Gastrocnemius medialis (tissue), 4 donors: ENCODE data around the gene RNF220. TPM values are rescaled to one million over a fixed set of nuclear protein-coding genes. Genes with fewer than 3 reads are reported as not detected.

ENCODE experiments used
- ATAC-seq, 2 donors: fragments of 150-250 bp; one replicate each; pipeline ENCODE4 v1.9.1; 2016
- DNase-seq, 2 donors: peaks; one replicate each; pipeline ENCODE4 v3.0.0-alpha.2; 2019
- H3K27ac ChIP-seq, 4 donors: fragments of 200-600 bp; sonication (generic); 1 replicate in 1 of 4; 2 replicates in 3 of 4; pipeline ENCODE4 v1.5.1; 2016 to 2018; ENCODE audit warnings: mild to moderate bottlenecking in 2 of 4, moderate library complexity in 1 of 4
- H3K27me3 ChIP-seq, 3 donors: fragments of 200-600 bp; sonication (generic) in 2 of 3; 1 replicate in 1 of 3; 2 replicates in 2 of 3; pipeline versions ENCODE4 v1.5.1 to v1.6.0; 2016 to 2019; ENCODE audit warnings: mild to moderate bottlenecking in 1 of 3, moderate library complexity in 1 of 3
- H3K36me3 ChIP-seq, 2 donors: fragments of 200-600 bp; sonication (generic) in 1 of 2; one replicate each; pipeline ENCODE4 v1.5.1; 2017 to 2018
- H3K4me1 ChIP-seq, 2 donors: fragments of 200-600 bp; sonication (generic) in 1 of 2; one replicate each; pipeline ENCODE4 v1.5.1; 2016 to 2017; ENCODE audit warnings: mild to moderate bottlenecking in 2 of 2
- H3K4me3 ChIP-seq, 4 donors: fragments of 200-600 bp; sonication (generic) in 3 of 4; 1 replicate in 1 of 4; 2 replicates in 3 of 4; pipeline ENCODE4 v1.5.1; 2016 to 2019; ENCODE audit warnings: mild to moderate bottlenecking in 2 of 4
- H3K9me3 ChIP-seq, 3 donors: fragments of 200-600 bp; sonication (generic) in 2 of 3; 1 replicate in 1 of 3; 2 replicates in 2 of 3; pipeline ENCODE4 v1.5.1; 2016 to 2019
- POLR2A ChIP-seq, 2 donors: fragments of 450-650 bp; IDR thresholded peaks; one replicate each; pipeline ENCODE4 v1.6.1; 2017; ENCODE audit warnings: antibody characterized with exemption in 2 of 2, mild to moderate bottlenecking in 2 of 2, moderate library complexity in 2 of 2
- in situ Hi-C, 4 donors: fragments of 200-750 bp; cut with MboI; loops; one replicate each; pipeline versions ENCODE4 v1.15.0 to v1.8.0; 2017; ENCODE audit warnings: low sequenced_read_pairs in 4 of 4
- intact Hi-C: fragments of 100-400 bp; cut with DNase I; formaldehyde crosslinking; loops from one replicate; pipeline ENCODE4 v1.15.1; 2023; ENCODE audit warnings: low total_unique reads
- total RNA-seq, 4 donors: library from RNA; depleted of rRNA; stranded (reverse); fragments of >200 nt; gene quantifications; one replicate each; pipeline versions ENCODE4 v1.1.0 to v1.2.3, GENCODE V29; 2016
- TF ChIP-seq, protein P1 (sequence below), 5 experiments: fragments of 450-650 bp in 3 of 5; fragments of 200-600 bp in 2 of 5; sonication (generic) in 2 of 5; IDR thresholded peaks in 4 of 5; conservative IDR thresholded peaks in 1 of 5; 1 replicate in 4 of 5; 2 replicates in 1 of 5; pipeline ENCODE4 v1.5.1; 2016 to 2019; ENCODE audit warnings: antibody characterized with exemption in 5 of 5, mild to moderate bottlenecking in 3 of 5, moderate library complexity in 3 of 5

The RNF220 gene
- total RNA-seq, 4 donors from 2014 or later, result 91.2 to 172 (median 128) TPM

DNA sequence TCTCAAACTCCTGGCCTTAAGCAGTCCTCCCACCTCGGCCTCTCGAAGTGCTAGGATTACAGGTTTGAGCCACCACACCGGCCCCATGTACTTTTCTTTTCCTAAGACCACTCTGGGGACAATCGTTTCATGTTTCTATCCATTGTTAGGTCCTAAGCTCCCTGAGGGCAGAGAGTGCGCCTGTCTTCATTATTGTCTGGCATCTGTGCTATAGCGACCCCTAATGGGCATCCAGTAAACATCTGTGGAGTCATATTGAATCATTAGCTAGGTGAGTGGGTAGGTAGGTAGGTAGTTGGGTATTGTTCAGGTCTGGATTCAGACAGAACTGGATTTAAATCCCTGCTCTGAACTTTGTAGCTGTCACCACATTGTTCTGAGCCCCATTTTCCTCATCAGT is 203.1 kb downstream of the RNF220 start:
- no peaks in the 10 kb centered on the region for H3K36me3 ChIP-seq
- in situ Hi-C loops, result loop anchor here in 3 of 4 donors (5.0 to 10.0 kb wide), 2 partner anchors 44 to 47 kb away; no protein-coding TSS in a partner anchor
- no peaks in the 10 kb centered on the region for H3K9me3 ChIP-seq
- H3K27me3 ChIP-seq, result no peaks in the 10 kb centered on the region
- no peak overlapping the region for H3K27ac ChIP-seq
- H3K4me3 ChIP-seq, result no peak overlapping the region
- no peak for DNase-seq
- peaks cover 0 to 5% of the 10 kb centered on the region in 2 donors for H3K4me1 ChIP-seq
- no peak for ATAC-seq
- TF ChIP-seq, protein P1, sequence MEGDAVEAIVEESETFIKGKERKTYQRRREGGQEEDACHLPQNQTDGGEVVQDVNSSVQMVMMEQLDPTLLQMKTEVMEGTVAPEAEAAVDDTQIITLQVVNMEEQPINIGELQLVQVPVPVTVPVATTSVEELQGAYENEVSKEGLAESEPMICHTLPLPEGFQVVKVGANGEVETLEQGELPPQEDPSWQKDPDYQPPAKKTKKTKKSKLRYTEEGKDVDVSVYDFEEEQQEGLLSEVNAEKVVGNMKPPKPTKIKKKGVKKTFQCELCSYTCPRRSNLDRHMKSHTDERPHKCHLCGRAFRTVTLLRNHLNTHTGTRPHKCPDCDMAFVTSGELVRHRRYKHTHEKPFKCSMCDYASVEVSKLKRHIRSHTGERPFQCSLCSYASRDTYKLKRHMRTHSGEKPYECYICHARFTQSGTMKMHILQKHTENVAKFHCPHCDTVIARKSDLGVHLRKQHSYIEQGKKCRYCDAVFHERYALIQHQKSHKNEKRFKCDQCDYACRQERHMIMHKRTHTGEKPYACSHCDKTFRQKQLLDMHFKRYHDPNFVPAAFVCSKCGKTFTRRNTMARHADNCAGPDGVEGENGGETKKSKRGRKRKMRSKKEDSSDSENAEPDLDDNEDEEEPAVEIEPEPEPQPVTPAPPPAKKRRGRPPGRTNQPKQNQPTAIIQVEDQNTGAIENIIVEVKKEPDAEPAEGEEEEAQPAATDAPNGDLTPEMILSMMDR (IDR thresholded peaks at IDR 0.05 in 4 of 5, conservative IDR thresholded peaks at IDR 0.05 in 1 of 5), result no peak
- no peak for TF ChIP-seq POLR2A (IDR thresholded peaks at IDR 0.05)
- intact Hi-C loops, result no loop called here

GRCh38 chr1:44609412-44609767 is 204.3 kb downstream of the RNF220 start:
- Histone ChIP-seq H3K4me1 (no peaks in the 10 kb centered on the region), H3K4me3 (no peak overlapping the region), H3K36me3 (no peaks in the 10 kb centered on the region), H3K9me3 (no peaks in the 10 kb centered on the region), H3K27ac (no peak overlapping the region), H3K27me3 (no peaks in the 10 kb centered on the region)
- in situ Hi-C loops (loop anchor here in 3 of 4 donors (5.0 to 10.0 kb wide), 2 partner anchors 43 to 45 kb away; no protein-coding TSS in a partner anchor), intact Hi-C loops (loop anchor here (1.0 kb wide), 1 partner anchor 44 kb away; no protein-coding TSS in a partner anchor)
- ATAC-seq (peak; percentile 62 to 91), DNase-seq (peak; percentile 23 to 57)
- TF ChIP-seq POLR2A (IDR thresholded peaks at IDR 0.05), result no peak
- TF ChIP-seq, protein P1 (IDR thresholded peaks at IDR 0.05 in 4 of 5, conservative IDR thresholded peaks at IDR 0.05 in 1 of 5), result peak; percentile 62 to 87 (median 79)

- H3K36me3 ChIP-seq, result no peaks in the 10 kb centered on the region
- H3K4me3 ChIP-seq, result no peak overlapping the region
- H3K4me1 ChIP-seq, result no peaks in the 10 kb centered on the region
- TF ChIP-seq, protein P1 (IDR thresholded peaks at IDR 0.05 in 4 of 5, conservative IDR thresholded peaks at IDR 0.05 in 1 of 5), result peak in 1 of 5 experiments; percentile 11
- TF ChIP-seq POLR2A (IDR thresholded peaks at IDR 0.05), result no peak
- H3K27me3 ChIP-seq, result no peaks in the 10 kb centered on the region
- DNase-seq, result no peak
- H3K27ac ChIP-seq, result no peak overlapping the region
- ATAC-seq, result no peak
- H3K9me3 ChIP-seq, result no peaks in the 10 kb centered on the region
- intact Hi-C loops (loop anchor here (1.0 kb wide), 1 partner anchor 43 kb away; no protein-coding TSS in a partner anchor), in situ Hi-C loops (loop anchor here (5.0 to 10.0 kb wide), 2 partner anchors 42 to 45 kb away; no protein-coding TSS in a partner anchor)
Observed at GRCh38 chr1:44609768-44610526, 204.9 kb downstream of the RNF220 start.

DNA sequence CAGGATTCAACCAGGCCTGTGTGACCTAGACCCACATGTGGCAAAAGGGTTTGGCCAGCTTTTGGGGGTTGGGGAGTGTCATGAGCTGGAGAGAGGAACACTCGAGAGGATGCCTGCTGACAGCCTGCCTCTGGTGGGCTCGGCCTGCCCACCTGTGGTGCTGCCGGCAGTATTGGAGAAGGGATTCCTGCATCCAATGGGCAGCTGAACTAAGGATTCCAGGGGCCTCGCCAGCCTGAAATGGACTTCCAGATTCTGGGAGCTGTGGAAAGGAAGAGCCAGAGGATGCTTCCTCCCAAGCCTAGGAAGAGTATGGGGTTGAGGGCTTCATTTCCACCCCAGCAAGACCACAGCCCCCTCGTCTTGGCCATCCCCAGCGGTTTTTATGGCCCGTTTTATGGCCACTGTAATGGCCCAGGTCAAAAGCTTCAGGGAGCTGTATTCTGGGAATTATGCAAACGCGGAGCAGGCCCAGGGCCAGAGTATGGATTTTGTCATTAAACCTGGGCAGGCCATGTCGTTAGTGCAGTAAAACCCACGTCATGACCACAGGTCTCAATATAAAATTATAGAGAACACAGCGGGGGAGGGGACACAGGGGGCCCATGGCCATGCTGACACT is 205.6 kb downstream of the RNF220 start:
- no peak for TF ChIP-seq POLR2A (IDR thresholded peaks at IDR 0.05)
- TF ChIP-seq, protein P1 (IDR thresholded peaks at IDR 0.05 in 4 of 5, conservative IDR thresholded peaks at IDR 0.05 in 1 of 5), result no peak
- Histone ChIP-seq H3K36me3 (no peaks in the 10 kb centered on the region), H3K27ac (no peak overlapping the region), H3K4me1 (no peaks in the 10 kb centered on the region), H3K4me3 (no peak overlapping the region), H3K27me3 (peaks cover 0 to 2% (median 0%) of the 10 kb centered on the region in 3 donors), H3K9me3 (no peaks in the 10 kb centered on the region)
- no peak for ATAC-seq
- intact Hi-C loops (no loop called here), in situ Hi-C loops (loop anchor here in 1 of 4 donors (5.0 kb wide), 1 partner anchor 42 kb away; no protein-coding TSS in a partner anchor)
- no peak for DNase-seq
